H1 (cell line): ENCODE measurements around the gene RPL26. TPM values are rescaled to one million over a fixed set of nuclear protein-coding genes. Genes with fewer than 3 reads are reported as not detected.
A peak's percentile ranks its signal among the peaks of the same experiment; 100 is the strongest.

Source experiments
- ASH2L ChIP-seq: fragments of 200-600, 300-600 bp; sonication (generic); IDR thresholded peaks from one replicate; pipeline ENCODE4 v1.7.1; 2017; ENCODE audit warnings: low read length
- NRF1 ChIP-seq: IDR thresholded peaks from 2 replicates; pipeline ENCODE4 v1.6.1; 2011; ENCODE audit warnings: mild to moderate bottlenecking, low read depth, low read length, improper control_type of control experiment
- polyA plus RNA-seq, 7 experiments: library from polyadenylated mRNA; depleted of rRNA in 3 of 7; stranded (reverse) in 5 of 7; unstranded in 2 of 7; fragments of >200 nt in 5 of 7; fragments of 200-250 nt in 2 of 7; gene quantifications; 1 replicate in 5 of 7; 2 replicates in 1 of 7; 4 replicates in 1 of 7; pipeline versions ENCODE4 v1.2.1 to v1.2.3, GENCODE V29; 2011 to 2013; ENCODE audit warnings: missing spikeins in 2 of 7, mixed read lengths in 2 of 7
- total RNA-seq: library from RNA; stranded (reverse); fragmentation: NEBNext Ultra II Directional; extraction: Animal tissue kit (Norgen Biotek cat#: 25700); gene quantifications from 2 replicates; pipeline ENCODE4 v1.2.1, GENCODE V29; 2021
- TF ChIP-seq, protein P1 (sequence below): IDR thresholded peaks from 2 replicates; pipeline ENCODE4 v1.6.1; 2011; ENCODE audit warnings: low read length, improper control_type of control experiment

Gene RPL26
- total and polyA plus RNA-seq, 2 of the 8 experiments (the other 6 are each of a cell fraction or from before 2014, with no cell fraction given) = 1,963 to 2,554 TPM

GRCh38 chr17:8382880-8383142 lies 182 bp downstream of the RPL26 start (continued):
- TF ChIP-seq ASH2L (peak; percentile 38), NRF1 (no peak)
- TF ChIP-seq, protein P1, sequence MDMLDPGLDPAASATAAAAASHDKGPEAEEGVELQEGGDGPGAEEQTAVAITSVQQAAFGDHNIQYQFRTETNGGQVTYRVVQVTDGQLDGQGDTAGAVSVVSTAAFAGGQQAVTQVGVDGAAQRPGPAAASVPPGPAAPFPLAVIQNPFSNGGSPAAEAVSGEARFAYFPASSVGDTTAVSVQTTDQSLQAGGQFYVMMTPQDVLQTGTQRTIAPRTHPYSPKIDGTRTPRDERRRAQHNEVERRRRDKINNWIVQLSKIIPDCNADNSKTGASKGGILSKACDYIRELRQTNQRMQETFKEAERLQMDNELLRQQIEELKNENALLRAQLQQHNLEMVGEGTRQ = no peak
